ENCODE data around the gene EFCAB7.

- TF ChIP-seq CTCF (IDR thresholded peaks at IDR 0.05; ENCODE audit: borderline replicate concordance, extremely low read depth, low read length, poor library complexity, severe bottlenecking) (no peak), EZH2 (IDR thresholded peaks at IDR 0.05; ENCODE audit: borderline replicate concordance, low read depth, low read length, severe bottlenecking) (no peak)
Measured at GRCh38 chr1:63601912-63602311, 78.6 kb downstream of the EFCAB7 start.

All from DND-41 (cell line).